ENCODE data around the gene CDH7.

GRCh38 chr18:65922103-65922502, 171.3 kb downstream of the CDH7 start:
- TF ChIP-seq EZH2 (IDR thresholded peaks at IDR 0.05; ENCODE audit: low read depth) = no peak
- no peak for TF ChIP-seq CTCF (conservative IDR thresholded peaks at IDR 0.05)

Measured in PC-9 (cell line).